ENCODE results near the gene CTDSPL. TPM values are rescaled to one million over a fixed set of nuclear protein-coding genes. Genes with fewer than 3 reads are reported as not detected.

The CTDSPL gene
- total RNA-seq, 2 donors from 2014 or later = 27.8 to 30.7 TPM

GRCh38 chr3:37826933-37827332 is 34.7 kb upstream of the CTDSPL start:
- no peak overlapping the region for H3K9ac ChIP-seq (ENCODE audit: extremely low read depth, low read length, poor library complexity, severe bottlenecking)
- H3K9me3 ChIP-seq (ENCODE audit: control insufficient read depth, low read length) = no peaks in the 10 kb centered on the region
- no peak overlapping the region for H3K27ac ChIP-seq (ENCODE audit: low read depth, low read length)
- no CpG with 5 or more reads among the region's 1 CpG for WGBS, 2 experiments (ENCODE audit: insufficient coverage in 1 of 2, insufficient read length in 1 of 2)
- H3K27me3 ChIP-seq (ENCODE audit: control insufficient read depth, insufficient read depth, low read length, poor library complexity, severe bottlenecking) = no peaks in the 10 kb centered on the region
- H3K4me1 ChIP-seq (ENCODE audit: control insufficient read depth, insufficient read depth, low read length) = no peaks in the 10 kb centered on the region
- H3K36me3 ChIP-seq (ENCODE audit: control insufficient read depth, insufficient read depth, low read length) = no peaks in the 10 kb centered on the region
- DNase-seq = no peak
- H3K4me3 Mint-ChIP-seq = no peak overlapping the region
- no peak overlapping the region for H3K4me3 ChIP-seq (ENCODE audit: low read length)
- peaks cover 1% of the 10 kb centered on the region for H3K36me3 Mint-ChIP-seq (ENCODE audit: low read depth)
- no peak for TF ChIP-seq CTCF (conservative IDR thresholded peaks at IDR 0.05)
- no peak overlapping the region for H3K27ac Mint-ChIP-seq
- no peaks in the 10 kb centered on the region for H3K9me3 Mint-ChIP-seq
- no peaks in the 10 kb centered on the region for H3K4me1 Mint-ChIP-seq
- no peaks in the 10 kb centered on the region for H3K27me3 Mint-ChIP-seq (ENCODE audit: insufficient read depth)

GRCh38 chr3:37832480-37832879 is 29.2 kb upstream of the CTDSPL start:
- no peak for DNase-seq
- 86% methylated on average over 3 of the region's 3 CpGs; no CpG with 5 or more reads in 1 of the 2 experiments for WGBS, 2 experiments (ENCODE audit: insufficient coverage in 1 of 2, insufficient read length in 1 of 2)

GRCh38 chr3:37833302-37834186 is 28.1 kb upstream of the CTDSPL start:
- no peaks in the 10 kb centered on the region for H3K9me3 Mint-ChIP-seq

More at GRCh38 chr3:37832480-37832879, 29.2 kb upstream of the CTDSPL start:
- Histone ChIP-seq H3K36me3 (ENCODE audit: control insufficient read depth, insufficient read depth, low read length) (no peaks in the 10 kb centered on the region), H3K27ac (ENCODE audit: low read depth, low read length) (no peak overlapping the region), H3K9me3 (ENCODE audit: control insufficient read depth, low read length) (no peaks in the 10 kb centered on the region), H3K4me1 (ENCODE audit: control insufficient read depth, insufficient read depth, low read length) (no peaks in the 10 kb centered on the region), H3K9ac (ENCODE audit: extremely low read depth, low read length, poor library complexity, severe bottlenecking) (no peak overlapping the region), H3K4me3 (ENCODE audit: low read length) (no peak overlapping the region), H3K27me3 (ENCODE audit: control insufficient read depth, insufficient read depth, low read length, poor library complexity, severe bottlenecking) (no peaks in the 10 kb centered on the region)
- Mint-ChIP-seq H3K4me3 (no peak overlapping the region), H3K9me3 (no peaks in the 10 kb centered on the region), H3K27ac (no peak overlapping the region), H3K27me3 (ENCODE audit: insufficient read depth) (no peaks in the 10 kb centered on the region), H3K4me1 (no peaks in the 10 kb centered on the region), H3K36me3 (ENCODE audit: low read depth) (no peaks in the 10 kb centered on the region)
- TF ChIP-seq CTCF (conservative IDR thresholded peaks at IDR 0.05) = no peak

More at GRCh38 chr3:37833302-37834186, 28.1 kb upstream of the CTDSPL start:
- Mint-ChIP-seq H3K36me3 (ENCODE audit: low read depth) (no peaks in the 10 kb centered on the region), H3K27ac (no peak overlapping the region), H3K4me3 (no peak overlapping the region), H3K27me3 (ENCODE audit: insufficient read depth) (no peaks in the 10 kb centered on the region), H3K4me1 (no peaks in the 10 kb centered on the region)
- TF ChIP-seq CTCF (conservative IDR thresholded peaks at IDR 0.05) = peak; percentile 60
- WGBS, 2 experiments (ENCODE audit: insufficient coverage in 1 of 2, insufficient read length in 1 of 2) = 90 to 100% methylated on average over 1 to 6 of the region's 6 CpGs
- H3K4me1 ChIP-seq (ENCODE audit: control insufficient read depth, insufficient read depth, low read length) = no peaks in the 10 kb centered on the region
- H3K4me3 ChIP-seq (ENCODE audit: low read length) = no peak overlapping the region
- H3K36me3 ChIP-seq (ENCODE audit: control insufficient read depth, insufficient read depth, low read length) = no peaks in the 10 kb centered on the region
- no peak overlapping the region for H3K9ac ChIP-seq (ENCODE audit: extremely low read depth, low read length, poor library complexity, severe bottlenecking)
- H3K27ac ChIP-seq (ENCODE audit: low read depth, low read length) = no peak overlapping the region
- H3K9me3 ChIP-seq (ENCODE audit: control insufficient read depth, low read length) = no peaks in the 10 kb centered on the region
- peak; percentile 67 for DNase-seq
- no peaks in the 10 kb centered on the region for H3K27me3 ChIP-seq (ENCODE audit: control insufficient read depth, insufficient read depth, low read length, poor library complexity, severe bottlenecking)

Data from endodermal cell (in vitro differentiated cells).